ENCODE measurements around the gene C20orf204. TPM values are rescaled to one million over a fixed set of nuclear protein-coding genes. Genes with fewer than 3 reads are reported as not detected.
A peak's percentile ranks its signal among the peaks of the same experiment; 100 is the strongest.
"Not testable (repeated sequence)": the region's sequence is repeated elsewhere in the genome, so short reads cannot be mapped to it uniquely, and the experiment has no call there.

C20orf204 gene
- total and polyA plus RNA-seq, 2 experiments from 2014 or later = 0.14 to 0.32 TPM

GRCh38 chr20:64086801-64087200 is 50.8 kb downstream of the C20orf204 start:
- Histone ChIP-seq H3K9me3 (ENCODE audit: low read depth) (no peaks in the 10 kb centered on the region), H3K79me2 (ENCODE audit: insufficient read depth) (no peaks in the 10 kb centered on the region), H3K36me3 (ENCODE audit: low read depth) (no peaks in the 10 kb centered on the region), H3K9ac (no peak overlapping the region), H4K20me1 (ENCODE audit: insufficient read depth) (no peaks in the 10 kb centered on the region), H3F3A (ENCODE audit: insufficient read depth) (no peaks in the 10 kb centered on the region), H3K9me2 (ENCODE audit: insufficient read depth) (no peaks in the 10 kb centered on the region), H3K27me3 (replicated peaks; ENCODE audit: insufficient read depth) (peaks cover 4% of the 10 kb centered on the region; the same call in 1 of the 2 replicates), H3K4me2 (ENCODE audit: unreplicated experiment) (no peak overlapping the region), H3K27ac (no peak overlapping the region), H3K4me3 (no peak overlapping the region), H2AFZ (no peak overlapping the region), H3K4me1 (ENCODE audit: insufficient read depth) (no peaks in the 10 kb centered on the region)
- no peak for TF ChIP-seq EZH2phosphoT487 (IDR thresholded peaks at IDR 0.05; ENCODE audit: insufficient read depth, low read depth)
- no peak for TF ChIP-seq EZH2 (IDR thresholded peaks at IDR 0.05; ENCODE audit: insufficient read depth, poor library complexity, severe bottlenecking)
- peak; percentile 34 for DNase-seq
- WGBS, 2 experiments (ENCODE audit: low coverage in 1 of 2, low lambda C conversion rate in 2 of 2, missing lambda C conversion rate in 2 of 2) = 81 to 85% methylated on average over 9 to 11 of the region's 11 CpGs
- in situ Hi-C loops (cut with MboI) = no loop called here

GRCh38 chr20:64087226-64087825 is 51.3 kb downstream of the C20orf204 start:
- H4K20me1 ChIP-seq (ENCODE audit: insufficient read depth); H3K27me3 ChIP-seq (replicated peaks; ENCODE audit: insufficient read depth); H3K9ac ChIP-seq; H2AFZ ChIP-seq; H3F3A ChIP-seq (ENCODE audit: insufficient read depth); in situ Hi-C loops (cut with MboI); H3K27ac ChIP-seq; DNase-seq; H3K79me2 ChIP-seq (ENCODE audit: insufficient read depth); H3K36me3 ChIP-seq (ENCODE audit: low read depth); H3K9me2 ChIP-seq (ENCODE audit: insufficient read depth); H3K9me3 ChIP-seq (ENCODE audit: low read depth); H3K4me3 ChIP-seq; H3K4me1 ChIP-seq (ENCODE audit: insufficient read depth); H3K4me2 ChIP-seq (ENCODE audit: unreplicated experiment): not testable (repeated sequence)
- WGBS, 2 experiments (ENCODE audit: low coverage in 1 of 2, low lambda C conversion rate in 2 of 2, missing lambda C conversion rate in 2 of 2) = 95 to 96% methylated on average over 5 to 10 of the region's 36 CpGs

DNA sequence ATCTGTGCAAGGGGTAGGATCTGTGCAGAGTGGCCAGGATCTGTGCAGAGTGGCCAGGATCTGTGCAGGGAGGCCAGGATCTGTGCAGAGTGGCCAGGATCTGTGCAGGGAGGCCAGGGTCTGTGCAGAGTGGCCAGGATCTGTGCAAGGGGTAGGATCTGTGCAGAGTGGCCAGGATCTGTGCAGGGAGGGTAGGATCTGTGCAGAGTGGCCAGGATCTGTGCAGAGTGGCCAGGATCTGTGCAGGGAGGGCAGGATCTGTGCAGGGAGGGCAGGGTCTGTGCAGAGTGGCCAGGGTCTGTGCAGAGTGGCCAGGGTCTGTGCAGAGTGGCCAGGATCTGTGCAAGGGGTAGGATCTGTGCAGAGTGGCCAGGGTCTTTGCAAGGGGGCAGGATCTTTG is 52.6 kb downstream of the C20orf204 start:
- H3K27ac ChIP-seq; H3K9me3 ChIP-seq (ENCODE audit: low read depth); H3K79me2 ChIP-seq (ENCODE audit: insufficient read depth); H3K27me3 ChIP-seq (replicated peaks; ENCODE audit: insufficient read depth); H3K4me2 ChIP-seq (ENCODE audit: unreplicated experiment); H3F3A ChIP-seq (ENCODE audit: insufficient read depth); H2AFZ ChIP-seq; H4K20me1 ChIP-seq (ENCODE audit: insufficient read depth); H3K36me3 ChIP-seq (ENCODE audit: low read depth); H3K9me2 ChIP-seq (ENCODE audit: insufficient read depth); H3K9ac ChIP-seq; H3K4me3 ChIP-seq; H3K4me1 ChIP-seq (ENCODE audit: insufficient read depth); in situ Hi-C loops (cut with MboI): not testable (repeated sequence)
- DNase-seq = peak; percentile 28

Small RNA genes lying within 50 kb of the gene (microRNA-seq; reads per million reads assigned to microRNA genes)
- gene MIR6813 (ENCODE audit: borderline number of aligned reads) = 2.6 reads per million

Small RNA genes lying within 50 kb of the gene (small RNA-seq; reads per million reads assigned to genes)
- not detected for gene AL355803.1 (ENCODE audit: low read depth, low replicate concordance)
- gene MIR6813 (ENCODE audit: low read depth, low replicate concordance) = not detected

Other genes with a start within 250 kb of the C20orf204 start
- 1.9 and 3.9 TPM in 2 replicates for gene ZBTB46, start 204.9 kb upstream of the C20orf204 start, total RNA-seq (2014; rRNA removed; shearing (Covaris generic))
- gene ZBTB46, start 204.9 kb upstream of the C20orf204 start, polyA plus RNA-seq (2016; fragmentation: Nextera tagmentation; extraction: Ambion mirVana) = 0.33 and 0.38 TPM in 2 replicates
- gene ABHD16B, start 174.7 kb upstream of the C20orf204 start, total RNA-seq (2014; rRNA removed; shearing (Covaris generic)) = not detected in 2 replicates
- gene ABHD16B, start 174.7 kb upstream of the C20orf204 start, polyA plus RNA-seq (2016; fragmentation: Nextera tagmentation; extraction: Ambion mirVana) = not detected in 2 replicates
- 198 and 214 TPM in 2 replicates for gene TPD52L2, start 170.9 kb upstream of the C20orf204 start, total RNA-seq (2014; rRNA removed; shearing (Covaris generic))
- 220 and 227 TPM in 2 replicates for gene TPD52L2, start 170.9 kb upstream of the C20orf204 start, polyA plus RNA-seq (2016; fragmentation: Nextera tagmentation; extraction: Ambion mirVana)
- 68.0 and 70.9 TPM in 2 replicates for gene DNAJC5, start 141.1 kb upstream of the C20orf204 start, total RNA-seq (2014; rRNA removed; shearing (Covaris generic))
- 22.4 and 24.9 TPM in 2 replicates for gene DNAJC5, start 141.1 kb upstream of the C20orf204 start, polyA plus RNA-seq (2016; fragmentation: Nextera tagmentation; extraction: Ambion mirVana)
- gene UCKL1, start 79.8 kb upstream of the C20orf204 start, total RNA-seq (2014; rRNA removed; shearing (Covaris generic)) = 17.6 and 21.5 TPM in 2 replicates
- gene UCKL1, start 79.8 kb upstream of the C20orf204 start, polyA plus RNA-seq (2016; fragmentation: Nextera tagmentation; extraction: Ambion mirVana) = 28.8 and 33.4 TPM in 2 replicates
- 16.4 and 16.6 TPM in 2 replicates for gene ZNF512B, start 66.3 kb upstream of the C20orf204 start, total RNA-seq (2014; rRNA removed; shearing (Covaris generic))
- 1.2 and 1.5 TPM in 2 replicates for gene ZNF512B, start 66.3 kb upstream of the C20orf204 start, polyA plus RNA-seq (2016; fragmentation: Nextera tagmentation; extraction: Ambion mirVana)
- gene SAMD10, start 56.5 kb upstream of the C20orf204 start, total RNA-seq (2014; rRNA removed; shearing (Covaris generic)) = 0.38 and 1.3 TPM in 2 replicates
- 1.3 and 1.7 TPM in 2 replicates for gene SAMD10, start 56.5 kb upstream of the C20orf204 start, polyA plus RNA-seq (2016; fragmentation: Nextera tagmentation; extraction: Ambion mirVana)
- gene PRPF6, start 55.0 kb upstream of the C20orf204 start, total RNA-seq (2014; rRNA removed; shearing (Covaris generic)) = 39.0 and 47.1 TPM in 2 replicates
- gene PRPF6, start 55.0 kb upstream of the C20orf204 start, polyA plus RNA-seq (2016; fragmentation: Nextera tagmentation; extraction: Ambion mirVana) = 54.8 and 59.4 TPM in 2 replicates
- gene SOX18, start 13.5 kb downstream of the C20orf204 start, total RNA-seq (2014; rRNA removed; shearing (Covaris generic)) = not detected in 2 replicates
- gene SOX18, start 13.5 kb downstream of the C20orf204 start, polyA plus RNA-seq (2016; fragmentation: Nextera tagmentation; extraction: Ambion mirVana) = not detected in 2 replicates
- gene TCEA2, start 27.0 kb downstream of the C20orf204 start, total RNA-seq (2014; rRNA removed; shearing (Covaris generic)) = 34.3 and 39.2 TPM in 2 replicates
- 67.9 and 70.7 TPM in 2 replicates for gene TCEA2, start 27.0 kb downstream of the C20orf204 start, polyA plus RNA-seq (2016; fragmentation: Nextera tagmentation; extraction: Ambion mirVana)
- 7.0 and 13.2 TPM in 2 replicates for gene RGS19, start 43.3 kb downstream of the C20orf204 start, total RNA-seq (2014; rRNA removed; shearing (Covaris generic))
- 18.7 and 20.9 TPM in 2 replicates for gene RGS19, start 43.3 kb downstream of the C20orf204 start, polyA plus RNA-seq (2016; fragmentation: Nextera tagmentation; extraction: Ambion mirVana)
- 0.86 and 1.1 TPM in 2 replicates for gene OPRL1, start 43.9 kb downstream of the C20orf204 start, total RNA-seq (2014; rRNA removed; shearing (Covaris generic))
- 0.35 and 0.53 TPM in 2 replicates for gene OPRL1, start 43.9 kb downstream of the C20orf204 start, polyA plus RNA-seq (2016; fragmentation: Nextera tagmentation; extraction: Ambion mirVana)
- 3.7 TPM in 1 of 2 replicates, not detected in the other for gene LKAAEAR1, start 48.2 kb downstream of the C20orf204 start, total RNA-seq (2014; rRNA removed; shearing (Covaris generic))
- gene LKAAEAR1, start 48.2 kb downstream of the C20orf204 start, polyA plus RNA-seq (2016; fragmentation: Nextera tagmentation; extraction: Ambion mirVana) = 0.59 TPM in 1 of 2 replicates, not detected in the other
- gene NPBWR2, start 71.4 kb downstream of the C20orf204 start, total RNA-seq (2014; rRNA removed; shearing (Covaris generic)) = not detected in 2 replicates
- gene NPBWR2, start 71.4 kb downstream of the C20orf204 start, polyA plus RNA-seq (2016; fragmentation: Nextera tagmentation; extraction: Ambion mirVana) = not detected in 2 replicates
- not detected in 2 replicates for gene MYT1, start 128.3 kb downstream of the C20orf204 start, total RNA-seq (2014; rRNA removed; shearing (Covaris generic))
- gene MYT1, start 128.3 kb downstream of the C20orf204 start, polyA plus RNA-seq (2016; fragmentation: Nextera tagmentation; extraction: Ambion mirVana) = not detected in 2 replicates
- gene PCMTD2, start 219.6 kb downstream of the C20orf204 start, total RNA-seq (2014; rRNA removed; shearing (Covaris generic)) = 34.3 and 134 TPM in 2 replicates
- gene PCMTD2, start 219.6 kb downstream of the C20orf204 start, polyA plus RNA-seq (2016; fragmentation: Nextera tagmentation; extraction: Ambion mirVana) = 16.6 and 21.1 TPM in 2 replicates